Immature natural killer cell (primary cell): Measurements from ENCODE around the gene OR2L5. TPM values are rescaled to one million over a fixed set of nuclear protein-coding genes. Genes with fewer than 3 reads are reported as not detected.

ENCODE experiments used
- DNase-seq, 3 donors: peaks; one replicate each; pipeline ENCODE4 v3.0.0; 2022; ENCODE audit warnings: mixed read lengths in 1 of 3
- H3K27ac Mint-ChIP-seq, 6 donors: one replicate each; pipeline ENCODE4 v1.8.0; 2020; ENCODE audit warnings: mixed read lengths in 6 of 6, mild to moderate bottlenecking in 5 of 6, inconsistent platforms in 4 of 6, moderate library complexity in 3 of 6
- H3K27me3 Mint-ChIP-seq, 3 donors: one replicate each; pipeline ENCODE4 v1.8.0; 2020 to 2021; ENCODE audit warnings: low read depth in 3 of 3, mild to moderate bottlenecking in 3 of 3, mixed read lengths in 3 of 3, moderate library complexity in 3 of 3, inconsistent platforms in 1 of 3
- H3K36me3 Mint-ChIP-seq, 3 donors: one replicate each; pipeline ENCODE4 v1.8.0; 2020; ENCODE audit warnings: mixed read lengths in 3 of 3, inconsistent platforms in 2 of 3, mild to moderate bottlenecking in 2 of 3
- H3K4me1 Mint-ChIP-seq, 2 donors: one replicate each; pipeline ENCODE4 v1.8.0; 2020; ENCODE audit warnings: inconsistent platforms in 2 of 2, mild to moderate bottlenecking in 2 of 2, mixed read lengths in 2 of 2, moderate library complexity in 1 of 2
- H3K4me3 Mint-ChIP-seq, 5 donors: one replicate each; pipeline ENCODE4 v1.8.0; 2020; ENCODE audit warnings: mild to moderate bottlenecking in 5 of 5, mixed read lengths in 5 of 5, inconsistent platforms in 3 of 5, moderate library complexity in 3 of 5
- H3K9me3 Mint-ChIP-seq, 6 donors: one replicate each; pipeline ENCODE4 v1.8.0; 2020; ENCODE audit warnings: mild to moderate bottlenecking in 6 of 6, mixed read lengths in 6 of 6, inconsistent platforms in 4 of 6, moderate library complexity in 3 of 6
- polyA plus RNA-seq, 3 donors: library from polyadenylated mRNA; unstranded; fragments of 300-500 nt; fragmentation: Illumina TruSeq; gene quantifications; one replicate each; pipeline ENCODE4 v1.2.3, GENCODE V29; 2021

Gene OR2L5, protein sequence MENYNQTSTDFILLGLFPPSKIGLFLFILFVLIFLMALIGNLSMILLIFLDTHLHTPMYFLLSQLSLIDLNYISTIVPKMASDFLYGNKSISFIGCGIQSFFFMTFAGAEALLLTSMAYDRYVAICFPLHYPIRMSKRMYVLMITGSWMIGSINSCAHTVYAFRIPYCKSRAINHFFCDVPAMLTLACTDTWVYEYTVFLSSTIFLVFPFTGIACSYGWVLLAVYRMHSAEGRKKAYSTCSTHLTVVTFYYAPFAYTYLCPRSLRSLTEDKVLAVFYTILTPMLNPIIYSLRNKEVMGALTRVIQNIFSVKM
- not detected for polyA plus RNA-seq

DNA sequence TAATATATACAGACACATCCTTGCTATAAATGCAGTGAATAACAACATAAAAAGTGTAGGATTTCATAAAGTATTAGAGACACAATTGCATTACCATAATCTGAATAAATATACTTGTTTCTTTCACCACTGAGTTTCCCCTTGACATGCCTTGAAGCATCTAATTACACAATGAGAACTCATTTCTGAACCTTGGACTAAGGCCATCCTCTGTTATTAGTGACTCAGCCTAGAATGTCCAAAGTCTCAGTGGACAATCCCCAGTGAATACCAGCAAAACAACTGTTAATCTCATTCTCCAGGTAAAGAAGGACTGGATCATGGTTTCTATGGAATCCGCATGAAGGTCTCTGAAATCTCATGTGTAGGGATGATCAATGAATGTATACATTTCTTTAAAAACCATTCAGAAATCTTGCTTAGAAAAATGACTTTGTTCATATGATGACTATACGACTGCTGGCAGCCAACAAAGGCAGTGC lies at the start of gene OR2L5:
Gene OR2L5 (plus strand): TSS at position 432 of the 482 bp plus-strand sequence. CDS start 8,288 bp downstream, outside the sequence.
- peaks cover 0 to 2% (median 1%) of the 10 kb centered on the region in 3 donors for H3K27me3 Mint-ChIP-seq
- no peak within 1 kb of the TSS for H3K27ac Mint-ChIP-seq
- no peaks in the 10 kb centered on the region for H3K4me1 Mint-ChIP-seq
- peaks cover 18 to 52% (median 34%) of the 10 kb centered on the region in 6 donors for H3K9me3 Mint-ChIP-seq
- no peak within 1 kb of the TSS for H3K4me3 Mint-ChIP-seq
- no peak for DNase-seq
- H3K36me3 Mint-ChIP-seq: peaks cover 0 to 4% (median 0%) of the 10 kb centered on the region in 3 donors

DNA sequence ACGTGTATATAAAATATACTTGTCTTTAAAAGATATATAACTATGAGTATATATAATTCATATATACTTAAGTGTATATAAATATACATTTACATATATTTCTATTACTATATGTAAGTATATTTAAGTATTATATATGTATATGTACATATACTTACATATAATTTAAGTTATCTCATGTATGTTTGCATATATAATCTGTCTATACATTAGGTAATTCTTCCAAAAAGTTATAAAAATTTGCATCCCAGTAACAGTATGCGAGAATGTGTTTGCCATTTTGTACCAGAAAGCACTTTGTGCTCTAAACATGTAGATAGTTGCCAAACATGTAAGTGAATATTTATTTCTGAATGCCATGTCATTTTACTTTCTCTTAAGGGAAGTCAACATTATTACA lies 48.5 kb upstream of the OR2L5 start, which contains the start of gene OR2AK2:
Gene OR2AK2 (plus strand): TSS at position 301 of the 400 bp plus-strand sequence. CDS start 144 bp downstream, outside the sequence.
- DNase-seq: no peak
- H3K4me1 Mint-ChIP-seq: peaks cover 3 to 8% of the 10 kb centered on the region in 2 donors
- H3K36me3 Mint-ChIP-seq: no peaks in the 10 kb centered on the region
- no peak within 1 kb of the TSS for H3K4me3 Mint-ChIP-seq
- H3K27ac Mint-ChIP-seq: no peak within 1 kb of the TSS
- H3K9me3 Mint-ChIP-seq: peaks cover 0 to 5% (median 0%) of the 10 kb centered on the region in 6 donors
- peaks cover 0 to 1% (median 0%) of the 10 kb centered on the region in 3 donors for H3K27me3 Mint-ChIP-seq

DNA sequence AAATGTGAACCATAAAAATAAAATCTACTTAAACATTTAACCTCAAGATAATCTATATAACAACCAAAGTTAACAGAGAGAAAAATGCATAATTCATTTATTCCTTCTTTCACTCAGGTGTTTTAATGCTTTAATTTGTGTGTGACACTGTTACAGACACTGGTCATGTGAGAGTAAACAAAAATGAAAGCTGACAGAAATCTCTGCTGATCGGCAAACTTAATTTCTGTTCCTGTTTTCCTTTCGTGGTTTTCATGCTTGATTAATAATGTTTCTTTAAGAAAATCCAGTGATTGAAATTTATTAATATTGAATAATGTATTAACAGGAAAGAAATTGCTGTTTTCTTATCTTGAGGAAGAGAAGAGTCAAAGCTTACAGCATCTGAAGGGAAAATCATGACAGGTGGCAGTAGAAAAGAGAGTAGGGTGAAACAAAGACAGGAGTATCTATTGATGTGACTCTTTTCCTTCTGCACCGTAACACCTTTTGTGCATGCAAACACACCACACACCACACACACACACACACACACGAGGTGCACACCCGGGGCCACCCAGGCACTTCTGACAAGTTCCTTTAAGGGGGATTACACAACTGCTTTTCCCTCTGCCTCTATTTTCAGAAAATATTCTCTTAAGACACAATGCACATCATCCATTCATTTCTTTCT lies 46.8 kb upstream of the OR2L5 start:
- no peak for DNase-seq
- Mint-ChIP-seq H3K27ac (no peak overlapping the region), H3K27me3 (peaks cover 0 to 1% (median 0%) of the 10 kb centered on the region in 3 donors), H3K36me3 (no peaks in the 10 kb centered on the region), H3K4me3 (peak overlapping the region in 1 of 5 donors; percentile 22), H3K9me3 (peaks cover 0 to 7% (median 0%) of the 10 kb centered on the region in 6 donors), H3K4me1 (peaks cover 3 to 8% of the 10 kb centered on the region in 2 donors)

DNA sequence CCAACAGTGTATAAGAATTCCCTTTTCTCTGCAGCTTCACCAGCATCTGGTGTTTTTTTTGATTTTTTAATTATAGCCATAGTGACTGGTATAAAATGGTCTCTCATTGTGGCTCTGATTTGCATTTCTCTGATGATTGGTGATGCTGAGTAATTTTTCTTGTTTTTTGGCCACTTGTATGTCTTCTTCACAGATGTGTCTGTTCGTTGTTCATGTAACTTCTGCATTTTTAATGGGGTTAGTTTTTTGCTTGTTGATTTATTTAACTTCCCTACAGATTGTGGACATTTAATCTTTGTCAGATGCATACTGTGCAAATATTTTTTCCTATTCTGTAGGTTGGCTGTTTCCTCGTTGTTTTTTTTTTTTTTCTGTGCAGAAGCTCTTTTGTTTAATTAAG lies 20.5 kb upstream of the OR2L5 start:
- H3K27ac Mint-ChIP-seq: no peak overlapping the region
- no peak for DNase-seq
- no peaks in the 10 kb centered on the region for H3K36me3 Mint-ChIP-seq
- no peaks in the 10 kb centered on the region for H3K4me1 Mint-ChIP-seq
- no peak overlapping the region for H3K4me3 Mint-ChIP-seq
- H3K9me3 Mint-ChIP-seq: peaks cover 2 to 16% (median 7%) of the 10 kb centered on the region in 6 donors
- H3K27me3 Mint-ChIP-seq: peaks cover 0 to 2% (median 1%) of the 10 kb centered on the region in 3 donors

DNA sequence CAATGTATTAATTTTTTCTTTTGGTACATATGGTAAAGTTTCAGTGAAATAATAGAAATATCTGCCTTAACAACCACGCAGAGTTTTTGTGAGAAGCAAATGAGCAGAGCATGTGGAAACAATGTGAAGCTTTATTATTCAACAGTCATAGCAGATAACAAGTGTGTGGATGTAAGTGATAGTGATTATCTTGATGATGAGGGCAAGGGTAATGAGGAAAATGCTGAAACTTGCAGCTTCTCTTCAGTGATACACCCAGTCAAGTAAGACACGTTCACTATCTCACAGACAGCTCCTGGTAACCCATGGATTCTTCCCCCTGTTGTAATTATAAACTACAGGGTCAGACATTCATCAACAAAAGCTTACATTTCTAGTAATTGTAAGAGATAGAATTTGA lies 14.6 kb upstream of the OR2L5 start:
- Mint-ChIP-seq H3K36me3 (no peaks in the 10 kb centered on the region), H3K27ac (no peak overlapping the region)

DNA sequence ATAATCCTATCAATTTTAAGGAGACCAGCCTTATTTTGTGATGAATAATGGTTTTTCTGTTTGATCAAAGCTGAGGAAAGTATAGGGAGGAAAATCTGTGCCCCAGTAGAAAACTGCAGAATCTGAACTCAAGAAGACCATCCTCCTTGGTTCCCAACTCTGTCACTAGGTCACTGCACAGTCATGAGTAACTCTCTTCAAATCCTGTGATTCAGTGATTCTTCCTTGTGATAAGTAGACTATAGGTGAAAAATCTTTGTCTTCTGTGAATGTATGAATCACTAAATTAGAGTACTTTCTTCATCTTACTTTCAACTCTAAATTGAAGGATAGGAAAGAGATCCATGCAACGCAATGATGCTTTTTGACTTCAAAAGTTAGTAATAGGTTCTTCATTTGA lies 13.3 kb upstream of the OR2L5 start:
- Mint-ChIP-seq H3K36me3 (no peaks in the 10 kb centered on the region), H3K27ac (no peak overlapping the region)

More for the DNA sequence above, 14.6 kb upstream of the OR2L5 start:
- H3K27me3 Mint-ChIP-seq: peaks cover 0 to 2% (median 0%) of the 10 kb centered on the region in 3 donors
- H3K9me3 Mint-ChIP-seq: peaks cover 2 to 13% (median 6%) of the 10 kb centered on the region in 6 donors
- no peaks in the 10 kb centered on the region for H3K4me1 Mint-ChIP-seq
- no peak for DNase-seq
- H3K4me3 Mint-ChIP-seq: no peak overlapping the region

DNA sequence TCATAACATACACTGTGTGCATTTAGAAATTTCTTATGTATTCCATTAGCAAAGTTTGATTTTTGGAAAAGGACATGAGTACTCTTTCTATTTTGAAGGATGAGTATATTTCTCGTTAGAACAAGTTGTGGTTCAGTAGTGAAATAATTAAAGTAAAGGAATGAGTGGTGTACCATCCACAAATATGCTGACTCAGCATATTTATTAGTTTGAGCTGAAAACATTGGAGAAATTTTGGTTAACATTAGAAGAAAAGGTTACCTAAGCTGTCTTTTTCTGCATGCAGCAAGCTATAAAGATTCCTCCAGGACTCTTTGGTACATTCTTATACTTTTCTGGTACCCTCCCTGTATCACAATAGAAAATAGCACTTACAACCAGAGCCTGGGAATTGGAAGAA lies 5.7 kb upstream of the OR2L5 start:
- DNase-seq: no peak
- peaks cover 0 to 5% (median 0%) of the 10 kb centered on the region in 3 donors for H3K36me3 Mint-ChIP-seq
- H3K4me1 Mint-ChIP-seq: no peaks in the 10 kb centered on the region
- peaks cover 20 to 53% (median 39%) of the 10 kb centered on the region in 6 donors for H3K9me3 Mint-ChIP-seq
- H3K27ac Mint-ChIP-seq: no peak overlapping the region
- no peak overlapping the region for H3K4me3 Mint-ChIP-seq
- peaks cover 0 to 5% (median 3%) of the 10 kb centered on the region in 3 donors for H3K27me3 Mint-ChIP-seq

More for the DNA sequence above, 13.3 kb upstream of the OR2L5 start:
- Mint-ChIP-seq H3K27me3 (peaks cover 0 to 2% (median 0%) of the 10 kb centered on the region in 3 donors), H3K4me3 (no peak overlapping the region), H3K9me3 (peaks cover 0 to 14% (median 7%) of the 10 kb centered on the region in 6 donors), H3K4me1 (no peaks in the 10 kb centered on the region)
- DNase-seq: no peak

DNA sequence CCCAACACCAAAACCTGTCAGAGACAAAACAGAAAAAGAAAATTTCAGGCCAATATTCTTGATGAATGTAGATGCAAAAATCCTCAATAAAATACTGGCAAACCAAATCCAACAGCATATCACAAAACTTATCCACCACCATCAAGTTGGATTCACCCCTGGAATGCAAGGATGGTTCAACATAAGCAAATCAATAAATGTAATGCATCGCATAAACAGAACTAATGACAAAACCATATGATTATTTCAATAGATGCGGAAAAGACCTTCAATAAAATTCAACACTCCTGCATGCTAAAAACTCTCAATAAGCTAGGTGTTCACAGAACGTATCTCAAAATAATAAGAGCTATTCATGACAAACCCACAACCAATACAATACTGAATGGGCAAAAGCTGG lies 3.8 kb upstream of the OR2L5 start:
- Mint-ChIP-seq H3K27ac (no peak overlapping the region), H3K4me1 (no peaks in the 10 kb centered on the region), H3K27me3 (peaks cover 0 to 5% (median 3%) of the 10 kb centered on the region in 3 donors), H3K36me3 (peaks cover 0 to 5% (median 0%) of the 10 kb centered on the region in 3 donors), H3K9me3 (peaks cover 20 to 42% (median 34%) of the 10 kb centered on the region in 6 donors), H3K4me3 (no peak overlapping the region)
- no peak for DNase-seq

DNA sequence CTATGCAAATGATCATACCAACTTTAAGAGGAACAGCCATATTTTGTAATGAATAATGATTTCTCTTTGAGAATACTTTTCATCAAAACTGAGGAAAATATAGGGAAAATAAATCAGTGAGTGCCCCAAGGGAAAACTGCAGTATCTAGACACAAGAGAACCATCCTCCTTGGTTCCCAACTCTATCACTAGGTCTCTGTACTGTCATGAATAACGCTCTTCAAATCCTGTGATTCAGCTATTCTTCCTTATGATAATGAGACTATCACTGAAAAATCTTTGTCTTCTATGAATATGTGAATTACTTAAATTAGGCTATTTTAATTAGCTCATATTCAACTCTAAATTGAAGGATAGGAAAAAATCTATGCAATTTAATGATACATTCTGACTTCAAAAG lies 2.3 kb downstream of the OR2L5 start:
- Mint-ChIP-seq H3K36me3 (peaks cover 0 to 4% (median 0%) of the 10 kb centered on the region in 3 donors), H3K4me3 (no peak overlapping the region), H3K4me1 (no peaks in the 10 kb centered on the region), H3K27ac (no peak overlapping the region), H3K9me3 (peaks cover 8 to 29% (median 15%) of the 10 kb centered on the region in 6 donors), H3K27me3 (no peaks in the 10 kb centered on the region)
- DNase-seq: no peak

DNA sequence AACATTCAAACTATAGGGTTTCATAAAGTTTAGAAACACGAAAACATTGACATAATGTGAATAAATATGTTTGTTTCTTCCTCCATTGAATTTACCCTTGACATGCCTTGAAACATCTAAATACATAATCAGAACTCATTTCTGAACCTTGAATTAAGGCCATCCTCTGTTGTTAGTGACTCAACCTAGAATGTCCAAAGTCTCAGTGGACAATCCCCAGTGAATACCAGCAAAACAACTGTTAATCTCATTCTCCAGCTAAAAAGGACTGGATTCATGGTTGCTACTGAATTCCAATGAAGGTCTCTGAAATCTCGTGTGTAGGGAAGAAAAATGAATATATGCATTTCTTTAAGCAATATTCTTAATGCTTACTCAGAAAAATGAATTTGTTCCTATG lies 16.3 kb downstream of the OR2L5 start, which contains the start of gene OR2L2:
Gene OR2L2 (plus strand): TSS at position 301 of the 400 bp plus-strand sequence. CDS start 8,198 bp downstream, outside the sequence.
- no peak within 1 kb of the TSS for H3K4me3 Mint-ChIP-seq
- peaks cover 14 to 52% (median 24%) of the 10 kb centered on the region in 6 donors for H3K9me3 Mint-ChIP-seq
- no peak within 1 kb of the TSS for H3K27ac Mint-ChIP-seq
- DNase-seq: no peak
- no peaks in the 10 kb centered on the region for H3K4me1 Mint-ChIP-seq
- peaks cover 0 to 6% (median 3%) of the 10 kb centered on the region in 3 donors for H3K36me3 Mint-ChIP-seq
- H3K27me3 Mint-ChIP-seq: peaks cover 0 to 2% (median 0%) of the 10 kb centered on the region in 3 donors

DNA sequence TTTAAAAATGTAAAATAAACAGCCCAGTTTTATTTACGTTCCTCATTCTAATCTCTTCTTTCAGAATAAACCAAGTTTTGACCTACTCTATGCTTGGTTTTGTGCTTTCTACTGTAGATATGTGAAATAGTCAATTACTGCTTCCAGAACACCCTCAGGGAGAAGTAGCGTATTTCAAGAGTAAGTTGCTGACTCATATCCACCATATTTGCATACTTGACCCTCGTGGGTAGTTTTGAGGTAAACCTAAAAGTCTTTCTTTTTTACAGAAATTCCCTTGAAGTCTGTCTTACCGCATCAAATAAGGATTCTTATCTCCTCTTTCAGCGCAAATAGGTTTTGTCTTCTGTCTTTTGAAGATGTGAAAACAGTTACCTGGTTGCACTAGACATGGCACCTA lies 31.7 kb downstream of the OR2L5 start:
- Mint-ChIP-seq H3K4me3 (no peak overlapping the region), H3K9me3 (peaks cover 5 to 37% (median 18%) of the 10 kb centered on the region in 6 donors), H3K4me1 (no peaks in the 10 kb centered on the region), H3K36me3 (peaks cover 0 to 3% (median 0%) of the 10 kb centered on the region in 3 donors), H3K27me3 (peaks cover 0 to 2% (median 0%) of the 10 kb centered on the region in 3 donors), H3K27ac (no peak overlapping the region)
- no peak for DNase-seq

DNA sequence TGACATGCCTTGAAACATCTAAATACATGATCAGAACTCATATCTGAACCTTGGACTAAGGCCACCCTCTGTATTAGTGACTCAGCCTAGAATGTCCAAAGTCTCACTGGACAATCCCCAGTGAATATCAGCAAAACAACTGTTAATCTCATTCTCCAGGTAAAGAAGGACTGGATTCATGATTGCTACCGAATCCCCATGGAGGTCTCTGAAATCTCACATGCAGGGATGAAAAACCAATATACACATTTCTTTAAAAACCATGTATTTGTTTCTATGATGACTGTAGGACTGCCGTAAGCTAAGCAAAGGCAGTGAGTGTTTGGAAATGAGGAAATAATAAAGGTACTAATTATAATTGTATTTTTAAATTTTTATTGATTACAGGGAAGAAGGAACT lies 33.1 kb downstream of the OR2L5 start, which contains the start of gene OR2L3:
Gene OR2L3 (plus strand): TSS at position 301 of the 400 bp plus-strand sequence. CDS start 13,846 bp downstream, outside the sequence.
- Mint-ChIP-seq H3K36me3 (peaks cover 0 to 3% (median 0%) of the 10 kb centered on the region in 3 donors), H3K4me1 (no peaks in the 10 kb centered on the region), H3K27ac (no peak within 1 kb of the TSS), H3K27me3 (peaks cover 0 to 2% (median 2%) of the 10 kb centered on the region in 3 donors), H3K9me3 (peaks cover 7 to 44% (median 13%) of the 10 kb centered on the region in 6 donors), H3K4me3 (no peak within 1 kb of the TSS)
- DNase-seq: no peak

DNA sequence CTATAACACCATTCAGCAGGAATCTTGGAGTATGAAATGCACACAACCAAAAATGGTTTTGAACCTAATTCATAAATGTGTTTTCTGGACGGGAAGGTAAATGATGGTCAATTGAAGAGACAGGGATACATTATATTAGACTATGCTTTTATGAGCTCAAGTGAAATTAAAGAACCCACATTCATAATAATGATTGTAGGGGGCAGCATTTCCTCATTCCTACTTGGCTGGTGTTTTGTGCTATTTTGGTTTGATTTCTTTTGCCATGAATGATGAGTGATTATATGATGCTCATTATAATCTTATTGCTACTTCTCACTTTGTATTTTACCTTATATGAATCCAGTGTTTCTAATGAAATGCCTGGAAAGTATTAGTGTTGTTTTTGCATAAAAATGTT lies 33.5 kb downstream of the OR2L5 start:
- H3K27ac Mint-ChIP-seq: no peak overlapping the region
- no peaks in the 10 kb centered on the region for H3K4me1 Mint-ChIP-seq
- peaks cover 0 to 2% (median 2%) of the 10 kb centered on the region in 3 donors for H3K27me3 Mint-ChIP-seq
- H3K9me3 Mint-ChIP-seq: peaks cover 7 to 44% (median 13%) of the 10 kb centered on the region in 6 donors
- no peak for DNase-seq
- no peak overlapping the region for H3K4me3 Mint-ChIP-seq
- peaks cover 0 to 3% (median 0%) of the 10 kb centered on the region in 3 donors for H3K36me3 Mint-ChIP-seq
